GM19467 (cell line): ENCODE results near the gene FRS3.

Source experiments
- ATAC-seq: cut with Tn5 transposase; IDR thresholded peaks from one replicate; pipeline ENCODE4 v1.9.1; 2021; ENCODE audit warnings: mild to moderate bottlenecking, moderate library complexity; ENCODE audit not compliant: unreplicated experiment

FRS3 gene

GRCh38 chr6:41730531-41731436, 48.9 kb downstream of the FRS3 start:
- ATAC-seq, result no peak

GRCh38 chr6:41729624-41730023, 50.1 kb downstream of the FRS3 start:
- ATAC-seq, result no peak

- no peak for ATAC-seq
These were observed 50.7 kb downstream of the FRS3 start for GRCh38 chr6:41728954-41729353.

GRCh38 chr6:41728073-41728936, 51.4 kb downstream of the FRS3 start:
- ATAC-seq, result no peak

- no peak for ATAC-seq
These were observed 52.0 kb downstream of the FRS3 start for GRCh38 chr6:41727705-41728072.

GRCh38 chr6:41726876-41727275, 52.8 kb downstream of the FRS3 start:
- ATAC-seq, result no peak

- no peak for ATAC-seq
These were observed 54.9 kb downstream of the FRS3 start for GRCh38 chr6:41724586-41725501.

- ATAC-seq, result no peak
These were observed 55.5 kb downstream of the FRS3 start for GRCh38 chr6:41724228-41724580.

- ATAC-seq, result peak; percentile 60
These were observed 56.0 kb downstream of the FRS3 start for GRCh38 chr6:41723530-41724227.

- ATAC-seq, result peak; percentile 12
These were observed 56.7 kb downstream of the FRS3 start for GRCh38 chr6:41722969-41723529.

- no peak for ATAC-seq
These were observed 58.3 kb downstream of the FRS3 start for GRCh38 chr6:41721414-41721813.

- no peak for ATAC-seq
These were observed 58.9 kb downstream of the FRS3 start for GRCh38 chr6:41720783-41721182.

GRCh38 chr6:41720262-41720620, 59.5 kb downstream of the FRS3 start:
- no peak for ATAC-seq
